AG10803 (cell line): ENCODE measurements around the gene UBE4B.
A peak's percentile ranks its signal among the peaks of the same experiment; 100 is the strongest.

Experiments used
- DNase-seq: peaks from one replicate; pipeline ENCODE4 v3.0.0; 2010; ENCODE audit warnings: low read depth
- H3K4me3 ChIP-seq: 2 replicates; pipeline ENCODE4 v1.5.1; 2011; ENCODE audit warnings: mild to moderate bottlenecking, low read length, control low read depth
- CTCF ChIP-seq: conservative IDR thresholded peaks from 2 replicates; pipeline ENCODE4 v1.5.1; 2011; ENCODE audit warnings: mild to moderate bottlenecking, low read length, control low read depth, inconsistent platforms

UBE4B gene

GRCh38 chr1:10032590-10033358 is at the start of gene UBE4B:
Gene UBE4B, plus strand, starts transcription at chr1:10032958. Its CDS starts 713 bp downstream, at chr1:10033671.
- peak; percentile 97 for DNase-seq
- H3K4me3 ChIP-seq: peak within 1 kb of the TSS; percentile 100
- peak; percentile 58 for TF ChIP-seq CTCF

GRCh38 chr1:9984253-9984652 is 48.5 kb upstream of the UBE4B start:
- no peak overlapping the region for H3K4me3 ChIP-seq
- no peak for TF ChIP-seq CTCF
- no peak for DNase-seq

- no peak overlapping the region for H3K4me3 ChIP-seq
- no peak for DNase-seq
- TF ChIP-seq CTCF: no peak
These were observed 47.8 kb upstream of the UBE4B start for GRCh38 chr1:9985001-9985400.

- DNase-seq: no peak
- no peak for TF ChIP-seq CTCF
- no peak overlapping the region for H3K4me3 ChIP-seq
These were observed 43.0 kb upstream of the UBE4B start for GRCh38 chr1:9989773-9990172.

- no peak overlapping the region for H3K4me3 ChIP-seq
- TF ChIP-seq CTCF: no peak
- no peak for DNase-seq
These were observed 41.8 kb upstream of the UBE4B start for GRCh38 chr1:9990944-9991343.

- no peak overlapping the region for H3K4me3 ChIP-seq
- TF ChIP-seq CTCF: no peak
- no peak for DNase-seq
These were observed 39.8 kb upstream of the UBE4B start for GRCh38 chr1:9992910-9993309.

GRCh38 chr1:9993561-9994075 is 39.1 kb upstream of the UBE4B start:
- TF ChIP-seq CTCF: no peak
- DNase-seq: no peak
- no peak overlapping the region for H3K4me3 ChIP-seq
